Neural cell (in vitro differentiated cells): Measurements from ENCODE around the gene LAMC2. TPM values are rescaled to one million over a fixed set of nuclear protein-coding genes. Genes with fewer than 3 reads are reported as not detected.

Experiments used
- H2AFZ ChIP-seq: fragments of 200-600, 300-800 bp; sonication (generic), shearing (Covaris generic); 2 replicates; pipeline ENCODE4 v1.6.0; 2014; ENCODE audit warnings: low read depth, mild to moderate bottlenecking, antibody characterized with exemption, low read length, moderate library complexity
- H3F3A ChIP-seq: fragments of 200-600 bp; shearing (Covaris generic); 2 replicates; pipeline ENCODE4 v1.6.1; 2016; ENCODE audit warnings: mild to moderate bottlenecking, moderate library complexity, mixed read lengths, antibody characterized with exemption, low read length; ENCODE audit not compliant: insufficient read depth, poor library complexity, severe bottlenecking
- H3K27ac ChIP-seq: fragments of 200-600, 300-800 bp; sonication (generic), shearing (Covaris generic); 2 replicates; pipeline ENCODE4 v1.5.1; 2014; ENCODE audit warnings: mild to moderate bottlenecking, low read length, moderate library complexity
- H3K27me3 ChIP-seq: fragments of 300-800, 200-600 bp; sonication (generic), shearing (Covaris generic); 2 replicates; pipeline ENCODE4 v1.6.0; 2014; ENCODE audit warnings: mild to moderate bottlenecking, low read depth, low read length, moderate library complexity; ENCODE audit not compliant: insufficient read depth
- H3K36me3 ChIP-seq: fragments of 300-800, 200-600 bp; sonication (generic), shearing (Covaris generic); 2 replicates; pipeline ENCODE4 v1.5.1; 2014; ENCODE audit warnings: mild to moderate bottlenecking, antibody characterized with exemption, low read length, moderate library complexity; ENCODE audit not compliant: insufficient read depth
- H3K4me2 ChIP-seq: fragments of 300-800, 200-600 bp; sonication (generic), shearing (Covaris generic); 2 replicates; pipeline ENCODE4 v1.6.0; 2014; ENCODE audit warnings: mild to moderate bottlenecking, low read length
- H3K4me3 ChIP-seq: fragments of 300-800, 200-600 bp; sonication (generic), shearing (Covaris generic); 2 replicates; pipeline ENCODE4 v1.5.1; 2014; ENCODE audit warnings: mild to moderate bottlenecking, low read length, moderate library complexity
- H3K79me2 ChIP-seq: fragments of 200-600 bp; shearing (Covaris generic); replicated peaks from 2 replicates; pipeline ENCODE4 v1.6.0; 2014; ENCODE audit warnings: mild to moderate bottlenecking, low read length, moderate library complexity; ENCODE audit not compliant: insufficient read depth
- H3K9ac ChIP-seq: fragments of 300-800, 200-600 bp; sonication (generic), shearing (Covaris generic); 2 replicates; pipeline ENCODE4 v1.6.1; 2016; ENCODE audit warnings: mild to moderate bottlenecking, low read length, mixed read lengths
- H3K9me2 ChIP-seq: fragments of 200-600 bp; shearing (Covaris generic); 2 replicates; pipeline ENCODE4 v1.6.1; 2016; ENCODE audit warnings: mild to moderate bottlenecking, low read length, mixed read lengths; ENCODE audit not compliant: insufficient read depth
- H3K9me3 ChIP-seq: fragments of 200-600, 300-800 bp; sonication (generic), shearing (Covaris generic); 2 replicates; pipeline ENCODE4 v1.6.1; 2016; ENCODE audit warnings: mild to moderate bottlenecking, mixed run types, low read length, moderate library complexity, mixed read lengths
- H4K20me1 ChIP-seq: fragments of 200-600 bp; shearing (Covaris generic); 2 replicates; pipeline ENCODE4 v1.6.1; 2016; ENCODE audit warnings: mild to moderate bottlenecking, mixed run types; ENCODE audit not compliant: insufficient read depth
- EP300 ChIP-seq: fragments of 450-650 bp; conservative IDR thresholded peaks from 2 replicates; pipeline ENCODE4 v1.6.1; 2014; ENCODE audit warnings: antibody characterized with exemption, mild to moderate bottlenecking, moderate library complexity; ENCODE audit not compliant: poor library complexity, severe bottlenecking
- EZH2 ChIP-seq: fragments of 200-600, 300-800 bp; shearing (Covaris generic), sonication (generic); IDR thresholded peaks from 2 replicates; pipeline ENCODE4 v1.6.1; 2014; ENCODE audit warnings: antibody characterized with exemption, low read length, borderline replicate concordance, mild to moderate bottlenecking; ENCODE audit not compliant: insufficient read depth, poor library complexity, severe bottlenecking
- MXI1 ChIP-seq: fragments of 450-650 bp; conservative IDR thresholded peaks from 2 replicates; pipeline ENCODE4 v1.6.1; 2014; ENCODE audit warnings: antibody characterized with exemption, mild to moderate bottlenecking; ENCODE audit not compliant: poor library complexity, severe bottlenecking
- POLR2AphosphoS5 ChIP-seq: IDR thresholded peaks from 2 replicates; pipeline ENCODE4 v1.6.1; 2012
- RAD21 ChIP-seq: fragments of 450-650 bp; conservative IDR thresholded peaks from 2 replicates; pipeline ENCODE4 v1.6.1; 2014; ENCODE audit warnings: antibody characterized with exemption, mild to moderate bottlenecking, moderate library complexity
- SMC3 ChIP-seq: fragments of 450-650 bp; conservative IDR thresholded peaks from 2 replicates; pipeline ENCODE4 v1.6.1; 2014; ENCODE audit warnings: antibody characterized with exemption, mild to moderate bottlenecking, moderate library complexity; ENCODE audit not compliant: poor library complexity
- TAF1 ChIP-seq: IDR thresholded peaks from 2 replicates; pipeline ENCODE4 v1.6.1; 2012; ENCODE audit warnings: low read depth
- polyA plus RNA-seq: library from polyadenylated mRNA; depleted of rRNA; stranded (reverse); fragments of >200 nt; gene quantifications from 2 replicates; pipeline ENCODE4 v1.2.3, GENCODE V29; 2014
- TF ChIP-seq, protein P1 (sequence below): fragments of 450-650 bp; IDR thresholded peaks from 2 replicates; pipeline ENCODE4 v1.5.1; 2014; ENCODE audit warnings: antibody characterized with exemption, mild to moderate bottlenecking, moderate library complexity; ENCODE audit not compliant: poor library complexity, severe bottlenecking
- TF ChIP-seq, protein P2 (sequence below): IDR thresholded peaks from 2 replicates; pipeline ENCODE4 v1.6.1; 2012; ENCODE audit warnings: borderline replicate concordance

LAMC2 gene
- polyA plus RNA-seq, 1 donor from 2014 or later: 0.67 TPM

DNA sequence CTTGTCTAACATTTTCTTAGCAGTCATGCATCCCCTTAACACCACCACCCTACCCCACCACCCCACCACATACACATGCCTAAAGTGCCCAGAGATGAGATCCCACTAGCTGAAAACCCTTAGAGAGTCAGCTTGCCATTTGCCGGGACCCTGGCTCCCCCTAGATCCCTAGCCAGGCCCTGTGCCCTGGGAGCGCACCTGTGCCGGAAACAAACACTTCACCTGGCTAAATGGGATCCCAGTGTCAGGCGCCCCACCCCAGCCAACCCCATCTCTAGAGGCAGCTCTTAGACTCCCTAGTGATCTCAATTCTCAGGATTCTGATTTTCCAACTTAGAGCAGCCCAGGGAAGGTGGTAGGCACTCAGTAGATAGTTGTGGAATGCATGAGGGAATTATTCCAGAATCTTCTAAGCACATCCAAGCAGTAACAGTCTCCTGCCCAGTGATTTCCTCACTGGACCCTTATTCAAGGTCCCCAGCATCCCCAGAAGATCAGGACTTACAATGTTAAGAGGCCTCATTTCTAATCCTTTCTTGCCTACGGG lies 105.2 kb downstream of the LAMC2 start:
- Histone ChIP-seq H3K4me2 (no peak overlapping the region), H3K9me3 (no peaks in the 10 kb centered on the region), H3K27ac (no peak overlapping the region), H3K4me3 (no peak overlapping the region), H3F3A (no peaks in the 10 kb centered on the region), H3K27me3 (no peaks in the 10 kb centered on the region), H3K36me3 (peaks cover 7% of the 10 kb centered on the region), H3K9ac (no peak overlapping the region), H3K9me2 (no peaks in the 10 kb centered on the region), H4K20me1 (no peaks in the 10 kb centered on the region), H3K79me2 (no peaks in the 10 kb centered on the region), H2AFZ (no peak overlapping the region)
- TF ChIP-seq RAD21: no peak
- TF ChIP-seq, protein P1, sequence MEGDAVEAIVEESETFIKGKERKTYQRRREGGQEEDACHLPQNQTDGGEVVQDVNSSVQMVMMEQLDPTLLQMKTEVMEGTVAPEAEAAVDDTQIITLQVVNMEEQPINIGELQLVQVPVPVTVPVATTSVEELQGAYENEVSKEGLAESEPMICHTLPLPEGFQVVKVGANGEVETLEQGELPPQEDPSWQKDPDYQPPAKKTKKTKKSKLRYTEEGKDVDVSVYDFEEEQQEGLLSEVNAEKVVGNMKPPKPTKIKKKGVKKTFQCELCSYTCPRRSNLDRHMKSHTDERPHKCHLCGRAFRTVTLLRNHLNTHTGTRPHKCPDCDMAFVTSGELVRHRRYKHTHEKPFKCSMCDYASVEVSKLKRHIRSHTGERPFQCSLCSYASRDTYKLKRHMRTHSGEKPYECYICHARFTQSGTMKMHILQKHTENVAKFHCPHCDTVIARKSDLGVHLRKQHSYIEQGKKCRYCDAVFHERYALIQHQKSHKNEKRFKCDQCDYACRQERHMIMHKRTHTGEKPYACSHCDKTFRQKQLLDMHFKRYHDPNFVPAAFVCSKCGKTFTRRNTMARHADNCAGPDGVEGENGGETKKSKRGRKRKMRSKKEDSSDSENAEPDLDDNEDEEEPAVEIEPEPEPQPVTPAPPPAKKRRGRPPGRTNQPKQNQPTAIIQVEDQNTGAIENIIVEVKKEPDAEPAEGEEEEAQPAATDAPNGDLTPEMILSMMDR: no peak
- no peak for TF ChIP-seq SMC3
- no peak for TF ChIP-seq EP300
- no peak for TF ChIP-seq EZH2

DNA sequence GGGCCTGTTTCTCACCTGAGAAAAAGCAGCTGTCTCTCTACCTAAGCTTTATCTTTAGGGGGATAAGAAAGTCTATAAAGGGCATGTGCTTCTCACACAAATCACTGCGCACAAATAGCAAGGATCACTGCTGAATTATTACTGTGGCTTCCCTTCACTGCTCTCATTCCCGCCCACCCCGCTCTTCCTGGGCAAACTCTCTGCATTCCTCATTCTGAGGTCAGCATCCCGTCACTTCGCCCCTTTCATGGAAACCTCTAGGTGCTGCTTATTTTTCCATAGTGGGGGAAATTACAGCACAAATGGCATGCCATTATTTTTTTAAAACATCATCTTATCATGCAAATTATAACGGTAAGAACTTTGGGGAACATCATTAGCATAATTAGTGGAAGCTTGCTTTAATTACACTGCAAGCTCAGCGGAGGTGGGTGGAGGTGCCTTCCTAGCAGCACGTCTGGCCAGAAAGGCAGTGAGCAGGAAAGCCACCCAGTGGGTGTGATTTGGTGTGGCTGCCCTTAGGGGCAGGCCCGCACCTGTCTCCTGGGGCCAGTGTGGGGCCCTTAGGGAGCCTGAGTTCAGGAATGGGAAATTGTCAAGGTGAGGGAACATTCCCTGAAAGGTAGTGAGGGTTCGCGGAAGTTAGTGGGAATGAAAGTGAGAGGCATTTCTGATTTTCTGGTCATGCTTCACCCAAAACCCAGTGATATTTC lies 105.9 kb downstream of the LAMC2 start:
- Histone ChIP-seq H3K4me2 (no peak overlapping the region), H3K79me2 (no peaks in the 10 kb centered on the region), H3K9ac (no peak overlapping the region), H3K4me3 (no peak overlapping the region), H2AFZ (no peak overlapping the region), H3K9me3 (no peaks in the 10 kb centered on the region), H3K27ac (no peak overlapping the region), H3K9me2 (no peaks in the 10 kb centered on the region), H3F3A (no peaks in the 10 kb centered on the region), H3K36me3 (peaks cover 7% of the 10 kb centered on the region), H4K20me1 (no peaks in the 10 kb centered on the region), H3K27me3 (no peaks in the 10 kb centered on the region)
- TF ChIP-seq EZH2 (no peak), MXI1 (no peak), RAD21 (no peak), TAF1 (no peak), EP300 (no peak), SMC3 (no peak), POLR2AphosphoS5 (no peak)
- TF ChIP-seq, protein P2, sequence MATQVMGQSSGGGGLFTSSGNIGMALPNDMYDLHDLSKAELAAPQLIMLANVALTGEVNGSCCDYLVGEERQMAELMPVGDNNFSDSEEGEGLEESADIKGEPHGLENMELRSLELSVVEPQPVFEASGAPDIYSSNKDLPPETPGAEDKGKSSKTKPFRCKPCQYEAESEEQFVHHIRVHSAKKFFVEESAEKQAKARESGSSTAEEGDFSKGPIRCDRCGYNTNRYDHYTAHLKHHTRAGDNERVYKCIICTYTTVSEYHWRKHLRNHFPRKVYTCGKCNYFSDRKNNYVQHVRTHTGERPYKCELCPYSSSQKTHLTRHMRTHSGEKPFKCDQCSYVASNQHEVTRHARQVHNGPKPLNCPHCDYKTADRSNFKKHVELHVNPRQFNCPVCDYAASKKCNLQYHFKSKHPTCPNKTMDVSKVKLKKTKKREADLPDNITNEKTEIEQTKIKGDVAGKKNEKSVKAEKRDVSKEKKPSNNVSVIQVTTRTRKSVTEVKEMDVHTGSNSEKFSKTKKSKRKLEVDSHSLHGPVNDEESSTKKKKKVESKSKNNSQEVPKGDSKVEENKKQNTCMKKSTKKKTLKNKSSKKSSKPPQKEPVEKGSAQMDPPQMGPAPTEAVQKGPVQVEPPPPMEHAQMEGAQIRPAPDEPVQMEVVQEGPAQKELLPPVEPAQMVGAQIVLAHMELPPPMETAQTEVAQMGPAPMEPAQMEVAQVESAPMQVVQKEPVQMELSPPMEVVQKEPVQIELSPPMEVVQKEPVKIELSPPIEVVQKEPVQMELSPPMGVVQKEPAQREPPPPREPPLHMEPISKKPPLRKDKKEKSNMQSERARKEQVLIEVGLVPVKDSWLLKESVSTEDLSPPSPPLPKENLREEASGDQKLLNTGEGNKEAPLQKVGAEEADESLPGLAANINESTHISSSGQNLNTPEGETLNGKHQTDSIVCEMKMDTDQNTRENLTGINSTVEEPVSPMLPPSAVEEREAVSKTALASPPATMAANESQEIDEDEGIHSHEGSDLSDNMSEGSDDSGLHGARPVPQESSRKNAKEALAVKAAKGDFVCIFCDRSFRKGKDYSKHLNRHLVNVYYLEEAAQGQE: no peak
- TF ChIP-seq, protein P1: no peak
